Neural crest cell (in vitro differentiated cells): ENCODE data around the gene SLCO1A2. TPM values are rescaled to one million over a fixed set of nuclear protein-coding genes. Genes with fewer than 3 reads are reported as not detected.
A peak's percentile ranks its signal among the peaks of the same experiment; 100 is the strongest.

Experiments
- DNase-seq: peaks from one replicate; pipeline ENCODE4 v3.0.0; 2021; ENCODE audit warnings: low read depth, mixed read lengths, low spot score
- H3K27ac Mint-ChIP-seq: one replicate; pipeline ENCODE4 v1.8.0; 2021; ENCODE audit warnings: mild to moderate bottlenecking, mixed read lengths; ENCODE audit not compliant: unreplicated experiment
- H3K27me3 Mint-ChIP-seq: 2 replicates; pipeline ENCODE4 v1.8.0; 2021; ENCODE audit warnings: low read depth, mild to moderate bottlenecking, mixed read lengths
- H3K36me3 Mint-ChIP-seq: 2 replicates; pipeline ENCODE4 v1.8.0; 2021; ENCODE audit warnings: low read depth, mild to moderate bottlenecking, mixed read lengths
- H3K4me1 Mint-ChIP-seq: 2 replicates; pipeline ENCODE4 v1.8.0; 2021; ENCODE audit warnings: mixed read lengths
- H3K4me3 Mint-ChIP-seq: one replicate; pipeline ENCODE4 v1.8.0; 2021; ENCODE audit warnings: mild to moderate bottlenecking, mixed read lengths
- H3K9me3 Mint-ChIP-seq: 2 replicates; pipeline ENCODE4 v1.8.0; 2021; ENCODE audit warnings: mixed read lengths
- CTCF ChIP-seq: fragments of 200-600 bp; sonication (generic); conservative IDR thresholded peaks from 2 replicates; pipeline ENCODE4 v1.5.0; 2021; ENCODE audit warnings: antibody characterized with exemption, mild to moderate bottlenecking
- total RNA-seq: library from RNA; stranded (reverse); gene quantifications from 2 replicates; pipeline ENCODE4 v1.2.1, GENCODE V29; 2021

The SLCO1A2 gene
- total RNA-seq, 1 donor from 2014 or later, result 5.4 TPM

GRCh38 chr12:21248679-21249078, 86.0 kb downstream of the SLCO1A2 start:
- DNase-seq, result no peak
- no peaks in the 10 kb centered on the region for H3K27me3 Mint-ChIP-seq
- H3K4me3 Mint-ChIP-seq, result no peak overlapping the region
- H3K27ac Mint-ChIP-seq, result no peak overlapping the region
- TF ChIP-seq CTCF, result peak; percentile 61
- no peaks in the 10 kb centered on the region for H3K4me1 Mint-ChIP-seq
- no peaks in the 10 kb centered on the region for H3K36me3 Mint-ChIP-seq
- no peaks in the 10 kb centered on the region for H3K9me3 Mint-ChIP-seq

GRCh38 chr12:21239866-21240265, 94.9 kb downstream of the SLCO1A2 start:
- H3K27me3 Mint-ChIP-seq, result no peaks in the 10 kb centered on the region
- H3K36me3 Mint-ChIP-seq, result peaks cover 9% of the 10 kb centered on the region
- H3K4me3 Mint-ChIP-seq, result no peak overlapping the region

DNA sequence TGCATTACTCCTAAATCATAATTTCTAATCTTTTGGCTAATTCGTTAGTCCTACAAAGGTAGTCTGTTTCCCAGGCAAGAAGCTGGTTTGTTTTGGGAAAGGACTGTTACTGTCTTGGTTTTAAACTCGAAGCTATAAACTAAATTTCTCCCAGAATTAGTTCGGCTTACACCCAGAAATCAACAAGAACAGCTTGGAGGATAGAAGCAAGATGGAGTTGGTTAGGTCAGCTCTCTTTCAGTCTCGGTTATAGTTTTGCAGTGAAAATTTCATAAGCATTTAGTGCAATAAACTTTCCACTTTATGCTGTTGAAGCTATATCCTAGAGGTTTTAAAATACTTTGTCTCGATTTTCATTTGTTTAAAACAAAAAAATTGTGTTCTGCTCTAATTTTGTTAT, 100.3 kb downstream of the SLCO1A2 start:
- H3K4me3 Mint-ChIP-seq, result no peak overlapping the region
- no peaks in the 10 kb centered on the region for H3K9me3 Mint-ChIP-seq
- no peak for DNase-seq
- no peaks in the 10 kb centered on the region for H3K27me3 Mint-ChIP-seq
- no peaks in the 10 kb centered on the region for H3K4me1 Mint-ChIP-seq
- no peak overlapping the region for H3K27ac Mint-ChIP-seq
- no peak for TF ChIP-seq CTCF
- peaks cover 6% of the 10 kb centered on the region for H3K36me3 Mint-ChIP-seq

More at GRCh38 chr12:21239866-21240265, 94.9 kb downstream of the SLCO1A2 start:
- no peak for TF ChIP-seq CTCF
- peaks cover 2% of the 10 kb centered on the region for H3K9me3 Mint-ChIP-seq
- no peak for DNase-seq
- H3K4me1 Mint-ChIP-seq, result no peaks in the 10 kb centered on the region
- H3K27ac Mint-ChIP-seq, result no peak overlapping the region

GRCh38 chr12:21223930-21224329, 110.8 kb downstream of the SLCO1A2 start:
- DNase-seq, result no peak
- no peak for TF ChIP-seq CTCF
- H3K27ac Mint-ChIP-seq, result no peak overlapping the region
- H3K9me3 Mint-ChIP-seq, result peaks cover 3% of the 10 kb centered on the region
- H3K36me3 Mint-ChIP-seq, result peaks cover 2% of the 10 kb centered on the region
- no peak overlapping the region for H3K4me3 Mint-ChIP-seq
- peaks cover 4% of the 10 kb centered on the region for H3K4me1 Mint-ChIP-seq
- H3K27me3 Mint-ChIP-seq, result no peaks in the 10 kb centered on the region

GRCh38 chr12:21221778-21222177, 112.9 kb downstream of the SLCO1A2 start:
- Mint-ChIP-seq H3K27ac (no peak overlapping the region), H3K4me1 (peaks cover 4% of the 10 kb centered on the region), H3K9me3 (peaks cover 3% of the 10 kb centered on the region), H3K36me3 (no peaks in the 10 kb centered on the region), H3K27me3 (no peaks in the 10 kb centered on the region), H3K4me3 (no peak overlapping the region)
- DNase-seq, result no peak
- TF ChIP-seq CTCF, result no peak

DNA sequence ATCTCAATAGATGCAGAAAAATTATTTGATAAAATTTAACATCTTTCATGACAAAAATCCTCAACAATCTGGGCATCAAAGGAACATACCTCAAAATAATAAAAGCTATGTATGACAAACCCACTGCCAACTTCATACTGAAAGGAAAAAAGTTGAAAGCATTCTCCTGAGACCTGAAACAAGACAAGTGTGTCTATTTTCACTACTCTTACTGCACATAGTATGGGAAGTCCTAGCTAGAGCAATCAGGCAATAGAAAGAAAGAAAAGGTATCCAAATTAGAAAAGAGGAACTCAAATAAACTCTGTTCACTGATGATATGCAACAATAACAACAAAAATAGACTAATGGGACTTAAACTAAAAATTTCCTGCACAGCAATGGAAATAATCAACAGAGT, 113.6 kb downstream of the SLCO1A2 start:
- Mint-ChIP-seq H3K27ac (no peak overlapping the region), H3K27me3 (no peaks in the 10 kb centered on the region), H3K4me1 (peaks cover 4% of the 10 kb centered on the region), H3K9me3 (peaks cover 3% of the 10 kb centered on the region), H3K4me3 (no peak overlapping the region), H3K36me3 (no peaks in the 10 kb centered on the region)
- no peak for TF ChIP-seq CTCF
- DNase-seq, result no peak
